SK-N-MC (cell line): ENCODE results near the gene ANKS1B.

ENCODE experiments used
- EZH2 ChIP-seq: fragments of 200-600 bp; sonication (generic); IDR thresholded peaks from one replicate; pipeline ENCODE4 v1.6.1; 2017; ENCODE audit warnings: antibody characterized with exemption
- POLR2AphosphoS5 ChIP-seq: IDR thresholded peaks from 2 replicates; pipeline ENCODE4 v1.6.1; 2012; ENCODE audit warnings: mild to moderate bottlenecking, low read depth, low read length, borderline replicate concordance

DNA sequence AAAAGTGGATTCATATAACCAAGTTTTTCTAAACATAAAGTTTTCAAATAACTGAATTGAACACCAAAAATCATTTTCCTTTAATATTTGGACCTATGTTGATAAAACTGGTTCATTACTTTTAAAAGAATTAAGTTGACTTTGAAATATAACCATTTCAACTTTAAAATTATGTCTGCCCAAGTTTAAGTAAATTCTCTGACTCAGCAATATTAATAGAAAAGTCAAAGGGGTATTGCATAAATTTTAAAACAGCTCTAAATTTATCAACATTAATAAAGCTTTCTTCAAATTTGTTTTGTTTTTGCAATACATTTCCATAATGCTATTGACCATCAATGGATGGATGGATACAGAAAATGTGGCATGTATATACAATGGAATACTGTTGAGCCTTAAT, 505.6 kb downstream of the ANKS1B start:
- TF ChIP-seq EZH2 (no peak), POLR2AphosphoS5 (no peak)
